H1 (cell line): Measurements from ENCODE around the gene TRABD2B. TPM values are rescaled to one million over a fixed set of nuclear protein-coding genes. Genes with fewer than 3 reads are reported as not detected.

ENCODE experiments used
- CTCF ChIA-PET: fragments of 300-600 bp; sonication (Branson Sonifier 250); formaldehyde crosslinking; loops from one replicate; lab custom pipeline; 2021; ENCODE audit not compliant: partially characterized antibody; lab: Charles Lee
- POLR2A ChIA-PET: fragments of 300-600 bp; sonication (Branson Sonifier 250); formaldehyde crosslinking; loops from one replicate; lab custom pipeline; 2021; ENCODE audit warnings: inconsistent platforms; ENCODE audit not compliant: partially characterized antibody; lab: Charles Lee
- DNase-seq, 2 experiments: peaks; one replicate each; pipeline versions ENCODE4 v3.0.0 to v3.0.0-alpha.2; 2010 to 2022; ENCODE audit warnings: low spot score in 2 of 2, low read depth in 1 of 2, mixed read lengths in 1 of 2
- FAIRE-seq: peaks from 2 replicates; lab custom pipeline; 2011; peaks lifted over from hg19 to GRCh38; lab: Jason Lieb, UNC
- H2AFZ ChIP-seq: 2 replicates; pipeline ENCODE4 v1.8.1; 2012; ENCODE audit warnings: low read length, inconsistent platforms
- H2AK5ac ChIP-seq: 2 replicates; pipeline ENCODE4 v1.6.1; 2013; ENCODE audit warnings: low read depth, low read length
- H2BK120ac ChIP-seq: replicated peaks from 2 replicates; pipeline ENCODE3; 2013; ENCODE audit warnings: low read depth, low read length, inconsistent platforms
- H2BK12ac ChIP-seq: 2 replicates; pipeline ENCODE4 v1.6.1; 2013; ENCODE audit warnings: low read depth, low read length
- H2BK15ac ChIP-seq: 2 replicates; pipeline ENCODE4 v1.6.1; 2013; ENCODE audit warnings: low read length
- H2BK20ac ChIP-seq: 2 replicates; pipeline ENCODE4 v1.6.1; 2013; ENCODE audit warnings: low read length
- H2BK5ac ChIP-seq: 2 replicates; pipeline ENCODE4 v1.6.1; 2013; ENCODE audit warnings: low read depth, low read length
- H3K14ac ChIP-seq: 2 replicates; pipeline ENCODE4 v1.6.1; 2013; ENCODE audit warnings: inconsistent platforms; ENCODE audit not compliant: insufficient read length
- H3K18ac ChIP-seq: 2 replicates; pipeline ENCODE4 v1.6.1; 2013; ENCODE audit warnings: low read length; ENCODE audit errors: extremely low read depth
- H3K23ac ChIP-seq: 2 replicates; pipeline ENCODE4 v1.6.1; 2013; ENCODE audit warnings: inconsistent platforms; ENCODE audit not compliant: insufficient read length
- H3K23me2 ChIP-seq: 2 replicates; pipeline ENCODE4 v1.6.1; 2013; ENCODE audit warnings: low read depth, low read length
- H3K27ac ChIP-seq: 2 replicates; pipeline ENCODE4 v1.6.1; 2011; ENCODE audit warnings: low read depth, low read length, inconsistent platforms
- H3K27me3 ChIP-seq, 4 experiments: replicated peaks in 1 of 4; 1 replicate in 1 of 4; 2 replicates in 3 of 4; pipeline versions ENCODE4 v1.6.1 to v1.8.1; 2011 to 2013; ENCODE audit warnings: low read length in 3 of 4, mild to moderate bottlenecking in 3 of 4, inconsistent platforms in 2 of 4, mixed read lengths in 2 of 4, moderate library complexity in 1 of 4; ENCODE audit not compliant: control insufficient read depth in 3 of 4, insufficient read depth in 3 of 4; ENCODE audit errors: extremely low read depth in 1 of 4
- H3K36me3 ChIP-seq, 4 experiments: 2 replicates each; pipeline versions ENCODE4 v1.6.1 to v1.8.1; 2011 to 2013; ENCODE audit warnings: mild to moderate bottlenecking in 4 of 4, low read length in 3 of 4, moderate library complexity in 2 of 4, control low read depth in 1 of 4, inconsistent platforms in 1 of 4; ENCODE audit not compliant: insufficient read depth in 4 of 4, control insufficient read depth in 2 of 4
- H3K4ac ChIP-seq: replicated peaks from 2 replicates; pipeline ENCODE3; 2013; ENCODE audit warnings: low read length, low read depth, mixed read lengths, inconsistent platforms; ENCODE audit not compliant: insufficient read length
- H3K4me1 ChIP-seq, 4 experiments: replicated peaks in 1 of 4; 1 replicate in 1 of 4; 2 replicates in 3 of 4; pipeline versions ENCODE4 v1.6.1 to v1.8.1; 2011 to 2013; ENCODE audit warnings: low read length in 3 of 4, inconsistent platforms in 2 of 4, mixed read lengths in 1 of 4; ENCODE audit not compliant: insufficient read depth in 4 of 4, control insufficient read depth in 3 of 4
- H3K4me2 ChIP-seq, 2 experiments: 2 replicates each; pipeline versions ENCODE4 v1.6.1 to v1.8.1; 2011 to 2013; ENCODE audit warnings: low read depth in 2 of 2, low read length in 2 of 2, control low read depth in 1 of 2, inconsistent platforms in 1 of 2, mild to moderate bottlenecking in 1 of 2; ENCODE audit not compliant: insufficient read depth in 1 of 2
- H3K4me3 ChIP-seq, 4 experiments: fragments of 200-600, 300-600 bp in 1 of 4; sonication (generic), shearing (Covaris generic), sonication (Bioruptor Twin) in 1 of 4; 2 replicates each; pipeline versions ENCODE4 v1.5.1 to v1.8.1; 2011 to 2016; ENCODE audit warnings: low read length in 4 of 4, low read depth in 3 of 4, control low read depth in 2 of 4, inconsistent platforms in 2 of 4, mild to moderate bottlenecking in 2 of 4, mixed read lengths in 1 of 4, moderate library complexity in 1 of 4; ENCODE audit not compliant: insufficient read depth in 2 of 4; ENCODE audit errors: extremely low read depth in 1 of 4
- H3K56ac ChIP-seq: replicated peaks from 2 replicates; pipeline ENCODE3; 2013; ENCODE audit warnings: low read depth, mild to moderate bottlenecking, mixed read lengths, low read length, inconsistent platforms; ENCODE audit not compliant: insufficient read length
- H3K79me1 ChIP-seq: 2 replicates; pipeline ENCODE4 v1.6.1; 2013; ENCODE audit warnings: low read depth, low read length, control low read depth
- H3K79me2 ChIP-seq, 2 experiments: 2 replicates each; pipeline versions ENCODE4 v1.6.1 to v1.8.1; 2012 to 2013; ENCODE audit warnings: low read length in 2 of 2, mild to moderate bottlenecking in 2 of 2, inconsistent platforms in 1 of 2; ENCODE audit not compliant: insufficient read depth in 2 of 2, control insufficient read depth in 1 of 2
- H3K9ac ChIP-seq, 4 experiments: replicated peaks in 1 of 4; 1 replicate in 1 of 4; 2 replicates in 3 of 4; pipeline versions ENCODE4 v1.6.1 to v1.8.1; 2011 to 2013; ENCODE audit warnings: low read depth in 3 of 4, low read length in 3 of 4, control low read depth in 2 of 4, mild to moderate bottlenecking in 2 of 4, moderate library complexity in 2 of 4, inconsistent platforms in 1 of 4; ENCODE audit errors: extremely low read depth in 1 of 4
- H3K9me3 ChIP-seq, 2 experiments: 2 replicates each; pipeline versions ENCODE4 v1.6.1 to v1.8.1; 2012 to 2013; ENCODE audit warnings: mild to moderate bottlenecking in 2 of 2, moderate library complexity in 2 of 2, control low read depth in 1 of 2, inconsistent platforms in 1 of 2, low read depth in 1 of 2, low read length in 1 of 2, mixed read lengths in 1 of 2; ENCODE audit not compliant: insufficient read depth in 2 of 2
- H4K20me1 ChIP-seq, 2 experiments: replicated peaks in 1 of 2; 2 replicates each; pipeline versions ENCODE3 to v1.8.1; 2011 to 2013; ENCODE audit warnings: inconsistent platforms in 2 of 2, low read length in 2 of 2, mild to moderate bottlenecking in 1 of 2; ENCODE audit not compliant: insufficient read depth in 2 of 2, control insufficient read depth in 1 of 2
- H4K5ac ChIP-seq: 2 replicates; pipeline ENCODE4 v1.6.1; 2013; ENCODE audit warnings: low read length, low read depth, mixed read lengths, inconsistent platforms; ENCODE audit not compliant: insufficient read length
- H4K8ac ChIP-seq: 2 replicates; pipeline ENCODE4 v1.8.0; 2013; ENCODE audit warnings: mild to moderate bottlenecking, moderate library complexity, low read length, inconsistent platforms; ENCODE audit not compliant: insufficient read depth; ENCODE audit errors: extremely low read depth
- H4K91ac ChIP-seq: replicated peaks from 2 replicates; pipeline ENCODE3; 2013; ENCODE audit warnings: low read length, mixed read lengths, inconsistent platforms; ENCODE audit not compliant: insufficient read length
- BCL11A ChIP-seq, 2 experiments: IDR thresholded peaks; one replicate each; pipeline ENCODE4 v1.6.1; 2011; ENCODE audit warnings: low read depth in 2 of 2, low read length in 2 of 2, mild to moderate bottlenecking in 2 of 2
- EP300 ChIP-seq, 2 experiments: IDR thresholded peaks; 1 replicate in 1 of 2; 2 replicates in 1 of 2; pipeline ENCODE4 v1.6.1; 2011 to 2012; ENCODE audit warnings: low read depth in 2 of 2, low read length in 2 of 2, mild to moderate bottlenecking in 2 of 2, borderline replicate concordance in 1 of 2, inconsistent platforms in 1 of 2, moderate library complexity in 1 of 2
- KDM1A ChIP-seq: fragments of 200-600, 300-600 bp; sonication (generic); IDR thresholded peaks from 2 replicates; pipeline ENCODE4 v1.7.1; 2016; ENCODE audit warnings: mild to moderate bottlenecking, low read length, borderline replicate concordance
- NRF1 ChIP-seq: IDR thresholded peaks from 2 replicates; pipeline ENCODE4 v1.6.1; 2011; ENCODE audit warnings: mild to moderate bottlenecking, low read depth, low read length, improper control_type of control experiment
- RXRA ChIP-seq: IDR thresholded peaks from 2 replicates; pipeline ENCODE4 v1.6.1; 2011; ENCODE audit warnings: low read depth, mild to moderate bottlenecking, low read length, moderate library complexity; ENCODE audit not compliant: insufficient read depth
- SP4 ChIP-seq: IDR thresholded peaks from 2 replicates; pipeline ENCODE4 v1.6.1; 2012; ENCODE audit warnings: low read length, inconsistent platforms
- TEAD4 ChIP-seq: IDR thresholded peaks from 2 replicates; pipeline ENCODE4 v1.6.1; 2012; ENCODE audit warnings: low read depth, low read length, inconsistent platforms, mixed read lengths
- ZNF274 ChIP-seq: IDR thresholded peaks from 2 replicates; pipeline ENCODE4 v1.7.0; 2012; ENCODE audit warnings: low read length, borderline replicate concordance; ENCODE audit errors: extremely low read depth
- WGBS, 2 experiments: shearing (Covaris generic) in 1 of 2; methylation state at CpG; one replicate each; pipeline versions ENCODE4 v1.1.6 to v1.1.7; 2013 to 2015; ENCODE audit warnings: low lambda C conversion rate in 2 of 2, mixed read lengths in 2 of 2, inconsistent platforms in 1 of 2, low coverage in 1 of 2, missing lambda C conversion rate in 1 of 2; ENCODE audit not compliant: insufficient replicate concordance in 2 of 2, insufficient coverage in 1 of 2, insufficient read length in 1 of 2; ENCODE audit errors: extremely low coverage in 1 of 2, missing lambda C conversion rate in 1 of 2; 5-methylcytosine and 5-hydroxymethylcytosine counted together
- polyA plus RNA-seq, 7 experiments: library from polyadenylated mRNA; depleted of rRNA in 3 of 7; stranded (reverse) in 5 of 7; unstranded in 2 of 7; fragments of >200 nt in 5 of 7; fragments of 200-250 nt in 2 of 7; gene quantifications; 1 replicate in 5 of 7; 2 replicates in 1 of 7; 4 replicates in 1 of 7; pipeline versions ENCODE4 v1.2.1 to v1.2.3, GENCODE V29; 2011 to 2013; ENCODE audit warnings: missing spikeins in 2 of 7, mixed read lengths in 2 of 7
- total RNA-seq: library from RNA; stranded (reverse); fragmentation: NEBNext Ultra II Directional; extraction: Animal tissue kit (Norgen Biotek cat#: 25700); gene quantifications from 2 replicates; pipeline ENCODE4 v1.2.1, GENCODE V29; 2021
- TF ChIP-seq, protein P1 (sequence below): IDR thresholded peaks from 2 replicates; pipeline ENCODE4 v1.6.1; 2012; ENCODE audit warnings: inconsistent platforms
- TF ChIP-seq, protein P2 (sequence below): IDR thresholded peaks from 2 replicates; pipeline ENCODE4 v1.6.1; 2011; ENCODE audit warnings: low read depth, mild to moderate bottlenecking, low read length; ENCODE audit not compliant: insufficient read depth

Gene TRABD2B
- total and polyA plus RNA-seq, 2 of the 8 experiments (the other 6 are each of a cell fraction or from before 2014, with no cell fraction given): 0.95 to 3.4 TPM

DNA sequence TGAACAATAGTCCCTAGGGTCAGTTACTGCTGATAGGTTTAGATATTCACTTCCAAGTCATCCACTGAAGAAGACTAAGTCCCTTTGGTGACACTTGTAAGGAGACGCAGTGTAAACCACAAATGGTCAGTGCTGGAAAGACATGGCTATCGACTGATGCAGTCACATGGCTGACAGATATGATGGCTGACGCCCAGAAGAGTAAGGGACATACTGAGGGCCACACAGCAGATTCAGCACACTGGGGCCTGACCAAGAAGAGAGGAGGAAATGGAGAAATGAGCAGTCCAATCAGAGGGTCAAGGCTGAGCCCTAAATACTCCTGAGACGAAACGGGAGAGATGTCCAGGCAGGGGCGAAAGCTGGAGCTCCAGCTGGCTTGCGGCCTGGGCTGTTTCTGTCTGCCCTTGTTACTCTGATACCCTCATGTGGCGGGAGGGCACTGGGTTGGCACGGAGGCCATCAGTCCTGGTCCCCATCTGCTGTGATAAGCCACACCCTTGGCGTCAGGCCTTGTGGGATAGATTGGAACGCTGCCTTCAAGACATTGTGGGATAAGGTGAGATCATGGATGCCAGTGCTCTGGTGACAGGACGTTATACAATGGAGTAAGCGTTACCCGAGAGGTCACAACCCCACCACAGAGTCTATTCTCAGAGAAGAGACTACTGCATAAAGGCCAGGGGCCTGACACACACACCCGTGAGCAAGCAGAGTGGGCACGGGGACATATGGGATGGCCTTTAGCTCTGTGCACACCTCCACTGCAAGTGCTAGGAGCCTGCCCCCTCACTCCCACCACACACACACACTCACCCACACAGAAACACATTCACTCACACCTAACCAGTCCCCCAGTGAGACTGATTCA lies 158.4 kb downstream of the TRABD2B start:
- POLR2A ChIA-PET: interaction anchor here (1.2 kb wide), 1 partner anchor 63 kb away, joined by 3 read pairs; no protein-coding TSS in a partner anchor
- no peaks in the 10 kb centered on the region for H4K20me1 ChIP-seq
- H3K18ac ChIP-seq: no peak overlapping the region
- no peak overlapping the region for H3K56ac ChIP-seq
- no peak overlapping the region; the same call in 1 of the 2 replicates for H2AK5ac ChIP-seq
- no peak overlapping the region for H3K4me2 ChIP-seq
- no peaks in the 10 kb centered on the region for H3K23me2 ChIP-seq
- TF ChIP-seq EP300 (IDR thresholded peaks at IDR 0.05; ENCODE audit: borderline replicate concordance in 1 of 2, low read depth in 2 of 2, low read length in 2 of 2) (no peak), NRF1 (no peak), TEAD4 (no peak), KDM1A (no peak), SP4 (no peak), BCL11A (IDR thresholded peaks at IDR 0.05; ENCODE audit: low read depth in 2 of 2, low read length in 2 of 2) (no peak), ZNF274 (no peak), RXRA (no peak)
- TF ChIP-seq, protein P1, sequence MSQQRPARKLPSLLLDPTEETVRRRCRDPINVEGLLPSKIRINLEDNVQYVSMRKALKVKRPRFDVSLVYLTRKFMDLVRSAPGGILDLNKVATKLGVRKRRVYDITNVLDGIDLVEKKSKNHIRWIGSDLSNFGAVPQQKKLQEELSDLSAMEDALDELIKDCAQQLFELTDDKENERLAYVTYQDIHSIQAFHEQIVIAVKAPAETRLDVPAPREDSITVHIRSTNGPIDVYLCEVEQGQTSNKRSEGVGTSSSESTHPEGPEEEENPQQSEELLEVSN: no peak
- TF ChIP-seq, protein P2, sequence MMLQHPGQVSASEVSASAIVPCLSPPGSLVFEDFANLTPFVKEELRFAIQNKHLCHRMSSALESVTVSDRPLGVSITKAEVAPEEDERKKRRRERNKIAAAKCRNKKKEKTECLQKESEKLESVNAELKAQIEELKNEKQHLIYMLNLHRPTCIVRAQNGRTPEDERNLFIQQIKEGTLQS: no peak
- peak overlapping the region; percentile 26; the same call in 1 of the 2 replicates for H2BK5ac ChIP-seq
- no peak overlapping the region for H3K27ac ChIP-seq
- no peak overlapping the region for H3K4ac ChIP-seq
- no peaks in the 10 kb centered on the region for H3K79me1 ChIP-seq
- H4K8ac ChIP-seq: no peak overlapping the region; the same call in 1 of the 2 replicates
- H2AFZ ChIP-seq: no peak overlapping the region
- DNase-seq (no peak), FAIRE-seq (no peak)
- peaks cover 3 to 23% (median 11%) of the 10 kb centered on the region in 4 experiments for H3K4me1 ChIP-seq
- H4K5ac ChIP-seq: no peak overlapping the region
- CTCF ChIA-PET: interaction anchor here (0.8 kb wide), 1 partner anchor 27 kb away, joined by 3 read pairs; no protein-coding TSS in a partner anchor
- no peak overlapping the region for H3K9ac ChIP-seq
- no peak overlapping the region for H2BK120ac ChIP-seq
- no peaks in the 10 kb centered on the region for H3K27me3 ChIP-seq
- no peaks in the 10 kb centered on the region for H3K79me2 ChIP-seq
- H3K9me3 ChIP-seq: no peaks in the 10 kb centered on the region; a peak in 2 of 4 replicates
- H2BK12ac ChIP-seq: no peak overlapping the region
- no peak overlapping the region for H3K23ac ChIP-seq
- WGBS, 2 experiments: 80% methylated on average over 16 of the region's 16 CpGs; no CpG with 5 or more reads in 1 of the 2 experiments
- H2BK20ac ChIP-seq: no peak overlapping the region
- no peak overlapping the region for H3K4me3 ChIP-seq
- no peak overlapping the region for H4K91ac ChIP-seq
- H3K14ac ChIP-seq: no peak overlapping the region
- H3K36me3 ChIP-seq: no peaks in the 10 kb centered on the region
- H2BK15ac ChIP-seq: no peak overlapping the region
